ENCODE measurements around the gene PAFAH1B1. TPM values are rescaled to one million over a fixed set of nuclear protein-coding genes. Genes with fewer than 3 reads are reported as not detected.

The PAFAH1B1 gene
- total RNA-seq, 1 experiment from 2014 or later = 210 TPM

DNA sequence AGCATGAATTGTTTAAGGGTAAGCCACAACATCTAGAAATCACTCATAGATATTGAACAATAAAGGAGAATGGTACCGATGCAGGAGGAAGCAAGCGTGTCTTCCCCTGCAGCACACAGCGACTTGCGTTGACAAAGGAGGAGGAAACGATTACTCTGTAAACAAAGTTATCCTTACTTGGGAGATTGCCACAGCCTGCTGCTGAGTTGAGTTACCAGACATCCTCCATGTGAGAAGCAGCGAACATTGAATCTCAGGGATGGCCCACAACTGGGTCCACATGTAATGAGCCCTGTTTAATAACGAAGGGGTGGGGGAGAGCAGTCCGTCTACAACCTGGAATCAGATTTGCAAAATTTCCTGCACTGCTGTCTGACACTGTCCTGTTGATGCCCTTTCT is 90.5 kb downstream of the PAFAH1B1 start:
- no peaks in the 10 kb centered on the region for H3K27me3 ChIP-seq (replicated peaks; ENCODE audit: insufficient read depth, low read depth, low read length, poor library complexity)
- no peaks in the 10 kb centered on the region for H3K4me1 ChIP-seq (ENCODE audit: insufficient read depth, low read length, poor library complexity, severe bottlenecking)
- no peaks in the 10 kb centered on the region for H3K9me3 ChIP-seq (ENCODE audit: low read depth, low read length, poor library complexity, severe bottlenecking)
- DNase-seq (ENCODE audit: low spot score) = no peak
- ChIA-PET POLR2A (ENCODE audit: low non-redundant PET) (no interaction called here), CTCF (no interaction called here)
- peaks cover 49% of the 10 kb centered on the region for H3K36me3 ChIP-seq (ENCODE audit: insufficient read depth, low read length, poor library complexity, severe bottlenecking)
- BruUV-seq (replicated peaks) = no TSS peak
- intact Hi-C loops (cut with micrococcal nuclease; ENCODE audit: unreplicated experiment) = loop anchor here (10.0 kb wide), 1 partner anchor 299 kb away; no protein-coding TSS in a partner anchor
- no peak overlapping the region for H3K4me3 ChIP-seq (ENCODE audit: low read depth, low read length, poor library complexity, severe bottlenecking)
- TF ChIP-seq, protein P1, sequence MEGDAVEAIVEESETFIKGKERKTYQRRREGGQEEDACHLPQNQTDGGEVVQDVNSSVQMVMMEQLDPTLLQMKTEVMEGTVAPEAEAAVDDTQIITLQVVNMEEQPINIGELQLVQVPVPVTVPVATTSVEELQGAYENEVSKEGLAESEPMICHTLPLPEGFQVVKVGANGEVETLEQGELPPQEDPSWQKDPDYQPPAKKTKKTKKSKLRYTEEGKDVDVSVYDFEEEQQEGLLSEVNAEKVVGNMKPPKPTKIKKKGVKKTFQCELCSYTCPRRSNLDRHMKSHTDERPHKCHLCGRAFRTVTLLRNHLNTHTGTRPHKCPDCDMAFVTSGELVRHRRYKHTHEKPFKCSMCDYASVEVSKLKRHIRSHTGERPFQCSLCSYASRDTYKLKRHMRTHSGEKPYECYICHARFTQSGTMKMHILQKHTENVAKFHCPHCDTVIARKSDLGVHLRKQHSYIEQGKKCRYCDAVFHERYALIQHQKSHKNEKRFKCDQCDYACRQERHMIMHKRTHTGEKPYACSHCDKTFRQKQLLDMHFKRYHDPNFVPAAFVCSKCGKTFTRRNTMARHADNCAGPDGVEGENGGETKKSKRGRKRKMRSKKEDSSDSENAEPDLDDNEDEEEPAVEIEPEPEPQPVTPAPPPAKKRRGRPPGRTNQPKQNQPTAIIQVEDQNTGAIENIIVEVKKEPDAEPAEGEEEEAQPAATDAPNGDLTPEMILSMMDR (conservative IDR thresholded peaks at IDR 0.05; ENCODE audit: low read depth, low read length) = no peak
- TF ChIP-seq EZH2 (IDR thresholded peaks at IDR 0.05; ENCODE audit: borderline replicate concordance, low read depth, low read length, poor library complexity, severe bottlenecking) = no peak
- no peak overlapping the region for H3K27ac ChIP-seq (ENCODE audit: low read depth, low read length, poor library complexity, severe bottlenecking)

DNA sequence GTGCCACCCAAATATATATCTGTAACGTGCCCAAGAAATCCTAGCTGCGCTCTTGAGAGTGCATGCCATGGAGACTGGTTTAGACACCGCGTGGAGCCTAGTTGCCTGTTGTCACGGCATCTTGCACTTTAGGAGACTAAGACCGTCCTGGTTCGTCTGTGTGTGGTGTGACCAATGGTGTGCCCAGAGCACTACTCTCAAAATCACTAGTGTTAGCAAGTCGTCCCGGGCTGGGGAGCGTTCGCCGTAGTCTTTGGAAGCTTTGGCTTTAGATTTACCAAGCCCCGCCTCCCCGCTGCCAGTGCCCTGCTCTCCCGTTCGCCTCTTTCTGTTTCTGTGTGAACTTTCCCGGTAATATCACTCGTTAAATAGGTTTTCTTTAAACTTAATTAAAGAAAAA is 91.1 kb downstream of the PAFAH1B1 start:
- no peaks in the 10 kb centered on the region for H3K4me1 ChIP-seq (ENCODE audit: insufficient read depth, low read length, poor library complexity, severe bottlenecking)
- H3K27ac ChIP-seq (ENCODE audit: low read depth, low read length, poor library complexity, severe bottlenecking) = no peak overlapping the region
- H3K4me3 ChIP-seq (ENCODE audit: low read depth, low read length, poor library complexity, severe bottlenecking) = no peak overlapping the region
- H3K27me3 ChIP-seq (replicated peaks; ENCODE audit: insufficient read depth, low read depth, low read length, poor library complexity) = no peaks in the 10 kb centered on the region
- DNase-seq (ENCODE audit: low spot score) = no peak
- peaks cover 49% of the 10 kb centered on the region for H3K36me3 ChIP-seq (ENCODE audit: insufficient read depth, low read length, poor library complexity, severe bottlenecking)
- no peak for TF ChIP-seq EZH2 (IDR thresholded peaks at IDR 0.05; ENCODE audit: borderline replicate concordance, low read depth, low read length, poor library complexity, severe bottlenecking)
- TF ChIP-seq, protein P1 (conservative IDR thresholded peaks at IDR 0.05; ENCODE audit: low read depth, low read length) = no peak
- BruUV-seq (replicated peaks) = no TSS peak
- CTCF ChIA-PET = no interaction called here
- POLR2A ChIA-PET (ENCODE audit: low non-redundant PET) = no interaction called here
- intact Hi-C loops (cut with micrococcal nuclease; ENCODE audit: unreplicated experiment) = loop anchor here (10.0 kb wide), 1 partner anchor 300 kb away; no protein-coding TSS in a partner anchor
- H3K9me3 ChIP-seq (ENCODE audit: low read depth, low read length, poor library complexity, severe bottlenecking) = no peaks in the 10 kb centered on the region

DNA sequence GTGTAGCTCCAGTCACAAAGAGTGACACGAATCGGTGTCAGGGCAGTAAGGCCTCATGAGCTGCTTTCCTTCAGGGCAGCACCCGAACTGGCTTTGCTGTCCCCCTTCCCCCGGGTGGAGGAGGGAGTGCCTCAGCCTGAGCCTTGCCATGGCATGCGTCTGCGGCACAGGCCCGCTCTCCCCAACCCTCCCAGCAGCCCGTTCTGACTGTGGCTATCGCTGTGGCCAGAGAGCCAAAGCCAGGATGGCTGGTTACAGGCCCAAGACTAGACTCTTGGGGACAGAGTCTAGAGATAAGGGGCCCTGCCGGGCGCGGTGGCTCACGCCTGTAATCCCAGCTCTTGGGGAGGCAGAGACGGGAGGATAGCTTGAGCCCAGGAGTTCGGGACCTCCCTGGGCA is 92.2 kb downstream of the PAFAH1B1 start:
- H3K27me3 ChIP-seq (replicated peaks; ENCODE audit: insufficient read depth, low read depth, low read length, poor library complexity) = no peaks in the 10 kb centered on the region
- ChIA-PET CTCF (no interaction called here), POLR2A (ENCODE audit: low non-redundant PET) (interaction anchor here (0.7 kb wide), 1 partner anchor 1778 kb away, joined by 3 read pairs; no protein-coding TSS in a partner anchor)
- no peak overlapping the region for H3K27ac ChIP-seq (ENCODE audit: low read depth, low read length, poor library complexity, severe bottlenecking)
- no peak for DNase-seq (ENCODE audit: low spot score)
- H3K36me3 ChIP-seq (ENCODE audit: insufficient read depth, low read length, poor library complexity, severe bottlenecking) = peaks cover 41% of the 10 kb centered on the region
- BruUV-seq (replicated peaks) = no TSS peak
- intact Hi-C loops (cut with micrococcal nuclease; ENCODE audit: unreplicated experiment) = loop anchor here (10.0 kb wide), 1 partner anchor 301 kb away; no protein-coding TSS in a partner anchor
- no peak for TF ChIP-seq EZH2 (IDR thresholded peaks at IDR 0.05; ENCODE audit: borderline replicate concordance, low read depth, low read length, poor library complexity, severe bottlenecking)
- TF ChIP-seq, protein P1 (conservative IDR thresholded peaks at IDR 0.05; ENCODE audit: low read depth, low read length) = no peak
- H3K4me3 ChIP-seq (ENCODE audit: low read depth, low read length, poor library complexity, severe bottlenecking) = no peak overlapping the region
- H3K9me3 ChIP-seq (ENCODE audit: low read depth, low read length, poor library complexity, severe bottlenecking) = no peaks in the 10 kb centered on the region
- H3K4me1 ChIP-seq (ENCODE audit: insufficient read depth, low read length, poor library complexity, severe bottlenecking) = no peaks in the 10 kb centered on the region

All from A673 (cell line).